ENCODE results near the gene PTPN4. TPM values are rescaled to one million over a fixed set of nuclear protein-coding genes. Genes with fewer than 3 reads are reported as not detected.

The PTPN4 gene
- total and polyA plus RNA-seq, 2 of the 13 experiments (the other 11 are each of a cell fraction or from before 2014, with no cell fraction given): 20.3 to 34.6 TPM

GRCh38 chr2:119715409-119716283 is 44.1 kb upstream of the PTPN4 start (continued):
- TF ChIP-seq RBAK (CRISPR knock-in tag; IDR thresholded peaks at IDR 0.05) (no peak), KLF6 (CRISPR knock-in tag; IDR thresholded peaks at IDR 0.05) (no peak), ZNF274 (CRISPR knock-in tag; IDR thresholded peaks at IDR 0.05) (peak; percentile 59; the same call in 1 of the 2 replicates), FOSL1 (CRISPR knock-in tag; IDR thresholded peaks at IDR 0.05; ENCODE audit: borderline replicate concordance) (no peak), ZNF619 (CRISPR knock-in tag; IDR thresholded peaks at IDR 0.05) (no peak), PRDM10 (CRISPR knock-in tag; IDR thresholded peaks at IDR 0.05; ENCODE audit: low read depth) (no peak), ERF (CRISPR knock-in tag; IDR thresholded peaks at IDR 0.05) (no peak), SPEN (CRISPR knock-in tag; IDR thresholded peaks at IDR 0.05; ENCODE audit: low read depth) (no peak), HIC2 (CRISPR knock-in tag; IDR thresholded peaks at IDR 0.05; ENCODE audit: low read depth) (peak; percentile 78; the same call in 1 of the 2 replicates), SMC3 (IDR thresholded peaks at IDR 0.05; ENCODE audit: low read length) (no peak), POLR2AphosphoS5 (IDR thresholded peaks at IDR 0.05; ENCODE audit: low read depth, low read length) (no peak), ZNF766 (CRISPR knock-in tag; IDR thresholded peaks at IDR 0.05; ENCODE audit: borderline replicate concordance) (no peak), REPIN1 (CRISPR knock-in tag; IDR thresholded peaks at IDR 0.05; ENCODE audit: borderline replicate concordance, low read depth) (no peak), PLSCR1 (CRISPR knock-in tag; IDR thresholded peaks at IDR 0.05; ENCODE audit: borderline replicate concordance) (no peak), ZBTB21 (CRISPR knock-in tag; IDR thresholded peaks at IDR 0.05) (no peak), PHF21A (CRISPR knock-in tag; IDR thresholded peaks at IDR 0.05) (0 out of 2 replicates have a peak, but pooled peaks have one; percentile 25), ZNF672 (CRISPR knock-in tag; IDR thresholded peaks at IDR 0.05) (no peak), ZNF253 (CRISPR knock-in tag; IDR thresholded peaks at IDR 0.05; ENCODE audit: borderline replicate concordance) (no peak), IKZF1 (IDR thresholded peaks at IDR 0.05) (no peak), ZNF547 (CRISPR knock-in tag; IDR thresholded peaks at IDR 0.05) (no peak), ZNF362 (CRISPR knock-in tag; IDR thresholded peaks at IDR 0.05; ENCODE audit: borderline replicate concordance) (no peak), SIN3A (IDR thresholded peaks at IDR 0.05; ENCODE audit: borderline replicate concordance, low read depth, low read length) (no peak)

Data from HepG2 (cell line).